Measurements from ENCODE around the gene FARSA. TPM values are rescaled to one million over a fixed set of nuclear protein-coding genes. Genes with fewer than 3 reads are reported as not detected.

The FARSA gene
- total and polyA plus RNA-seq, 2 of the 13 experiments (the other 11 are each of a cell fraction or from before 2014, with no cell fraction given), result 25.9 to 72.0 TPM

DNA sequence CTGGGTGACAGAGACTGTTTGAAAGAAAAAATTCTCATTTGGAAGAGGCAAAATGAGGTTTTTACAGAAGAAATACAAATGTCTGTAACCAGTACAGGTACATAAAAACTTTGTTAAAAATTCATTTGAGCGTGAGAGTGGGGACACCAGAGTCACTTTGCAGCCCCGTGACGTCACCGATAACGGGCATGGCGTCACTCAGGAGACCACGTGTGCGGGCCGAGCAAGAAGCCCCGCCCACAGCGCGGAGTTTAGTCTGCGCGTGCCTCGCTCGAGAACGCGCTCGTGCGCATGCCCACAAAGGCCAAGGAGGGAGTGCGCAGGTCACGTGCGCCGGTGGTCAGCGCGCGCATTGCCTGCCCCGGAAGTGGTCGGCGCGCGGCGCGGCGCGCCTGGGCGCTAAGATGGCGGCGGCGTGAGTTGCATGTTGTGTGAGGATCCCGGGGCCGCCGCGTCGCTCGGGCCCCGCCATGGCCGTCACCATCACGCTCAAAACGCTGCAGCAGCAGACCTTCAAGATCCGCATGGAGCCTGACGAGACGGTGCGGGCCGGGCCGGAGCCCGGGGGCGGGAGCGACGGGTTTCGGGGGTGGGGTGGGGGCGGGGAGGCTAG, 12.1 kb upstream of the FARSA start, which contains the start of gene RAD23A (continued):
- TF ChIP-seq CENPT (CRISPR knock-in tag; IDR thresholded peaks at IDR 0.05; ENCODE audit: low read depth), result no peak
- peak; percentile 64; the same call in 1 of the 2 replicates for TF ChIP-seq NFYC (CRISPR knock-in tag; IDR thresholded peaks at IDR 0.05)
- no peak for TF ChIP-seq ZBTB8A (CRISPR knock-in tag; IDR thresholded peaks at IDR 0.05; ENCODE audit: borderline replicate concordance, low read depth)
- TF ChIP-seq, protein P1, sequence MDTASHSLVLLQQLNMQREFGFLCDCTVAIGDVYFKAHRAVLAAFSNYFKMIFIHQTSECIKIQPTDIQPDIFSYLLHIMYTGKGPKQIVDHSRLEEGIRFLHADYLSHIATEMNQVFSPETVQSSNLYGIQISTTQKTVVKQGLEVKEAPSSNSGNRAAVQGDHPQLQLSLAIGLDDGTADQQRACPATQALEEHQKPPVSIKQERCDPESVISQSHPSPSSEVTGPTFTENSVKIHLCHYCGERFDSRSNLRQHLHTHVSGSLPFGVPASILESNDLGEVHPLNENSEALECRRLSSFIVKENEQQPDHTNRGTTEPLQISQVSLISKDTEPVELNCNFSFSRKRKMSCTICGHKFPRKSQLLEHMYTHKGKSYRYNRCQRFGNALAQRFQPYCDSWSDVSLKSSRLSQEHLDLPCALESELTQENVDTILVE (CRISPR knock-in tag; IDR thresholded peaks at IDR 0.05), result peak; percentile 77; the same call in 1 of the 2 replicates
- no peak for TF ChIP-seq TCF7 (IDR thresholded peaks at IDR 0.05; ENCODE audit: low read depth)
- TF ChIP-seq, protein P2, sequence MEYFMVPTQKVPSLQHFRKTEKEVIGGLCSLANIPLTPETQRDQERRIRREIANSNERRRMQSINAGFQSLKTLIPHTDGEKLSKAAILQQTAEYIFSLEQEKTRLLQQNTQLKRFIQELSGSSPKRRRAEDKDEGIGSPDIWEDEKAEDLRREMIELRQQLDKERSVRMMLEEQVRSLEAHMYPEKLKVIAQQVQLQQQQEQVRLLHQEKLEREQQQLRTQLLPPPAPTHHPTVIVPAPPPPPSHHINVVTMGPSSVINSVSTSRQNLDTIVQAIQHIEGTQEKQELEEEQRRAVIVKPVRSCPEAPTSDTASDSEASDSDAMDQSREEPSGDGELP (IDR thresholded peaks at IDR 0.05; ENCODE audit: borderline replicate concordance, low read depth), result no peak
- peak; percentile 48; the same call in 1 of the 2 replicates for TF ChIP-seq ZNF160 (CRISPR knock-in tag; IDR thresholded peaks at IDR 0.05)
- TF ChIP-seq, protein P3, sequence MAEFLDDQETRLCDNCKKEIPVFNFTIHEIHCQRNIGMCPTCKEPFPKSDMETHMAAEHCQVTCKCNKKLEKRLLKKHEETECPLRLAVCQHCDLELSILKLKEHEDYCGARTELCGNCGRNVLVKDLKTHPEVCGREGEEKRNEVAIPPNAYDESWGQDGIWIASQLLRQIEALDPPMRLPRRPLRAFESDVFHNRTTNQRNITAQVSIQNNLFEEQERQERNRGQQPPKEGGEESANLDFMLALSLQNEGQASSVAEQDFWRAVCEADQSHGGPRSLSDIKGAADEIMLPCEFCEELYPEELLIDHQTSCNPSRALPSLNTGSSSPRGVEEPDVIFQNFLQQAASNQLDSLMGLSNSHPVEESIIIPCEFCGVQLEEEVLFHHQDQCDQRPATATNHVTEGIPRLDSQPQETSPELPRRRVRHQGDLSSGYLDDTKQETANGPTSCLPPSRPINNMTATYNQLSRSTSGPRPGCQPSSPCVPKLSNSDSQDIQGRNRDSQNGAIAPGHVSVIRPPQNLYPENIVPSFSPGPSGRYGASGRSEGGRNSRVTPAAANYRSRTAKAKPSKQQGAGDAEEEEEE (CRISPR knock-in tag; IDR thresholded peaks at IDR 0.05; ENCODE audit: borderline replicate concordance), result no peak
- TF ChIP-seq, protein P4, sequence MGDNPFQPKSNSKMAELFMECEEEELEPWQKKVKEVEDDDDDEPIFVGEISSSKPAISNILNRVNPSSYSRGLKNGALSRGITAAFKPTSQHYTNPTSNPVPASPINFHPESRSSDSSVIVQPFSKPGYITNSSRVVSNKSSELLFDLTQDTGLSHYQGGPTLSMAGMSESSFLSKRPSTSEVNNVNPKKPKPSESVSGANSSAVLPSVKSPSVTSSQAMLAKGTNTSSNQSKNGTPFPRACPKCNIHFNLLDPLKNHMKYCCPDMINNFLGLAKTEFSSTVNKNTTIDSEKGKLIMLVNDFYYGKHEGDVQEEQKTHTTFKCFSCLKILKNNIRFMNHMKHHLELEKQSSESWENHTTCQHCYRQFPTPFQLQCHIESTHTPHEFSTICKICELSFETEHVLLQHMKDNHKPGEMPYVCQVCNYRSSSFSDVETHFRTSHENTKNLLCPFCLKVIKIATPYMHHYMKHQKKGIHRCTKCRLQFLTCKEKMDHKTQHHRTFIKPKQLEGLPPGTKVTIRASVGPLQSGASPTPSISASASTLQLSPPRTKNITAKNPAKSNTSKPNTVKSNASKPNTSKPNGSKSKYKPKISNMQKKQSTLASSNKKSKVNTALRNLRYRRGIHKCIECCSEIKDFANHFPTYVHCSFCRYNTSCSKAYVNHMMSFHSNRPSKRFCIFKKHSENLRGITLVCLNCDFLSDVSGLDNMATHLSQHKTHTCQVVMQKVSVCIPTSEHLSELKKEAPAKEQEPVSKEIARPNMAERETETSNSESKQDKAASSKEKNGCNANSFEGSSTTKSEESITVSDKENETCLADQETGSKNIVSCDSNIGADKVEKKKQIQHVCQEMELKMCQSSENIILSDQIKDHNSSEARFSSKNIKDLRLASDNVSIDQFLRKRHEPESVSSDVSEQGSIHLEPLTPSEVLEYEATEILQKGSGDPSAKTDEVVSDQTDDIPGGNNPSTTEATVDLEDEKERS (CRISPR knock-in tag; IDR thresholded peaks at IDR 0.05), result no peak; the same call in 1 of the 2 replicates
- TF ChIP-seq ZSCAN22 (CRISPR knock-in tag; IDR thresholded peaks at IDR 0.05), result peak; percentile 61; the same call in 1 of the 2 replicates
- TF ChIP-seq, protein P5, sequence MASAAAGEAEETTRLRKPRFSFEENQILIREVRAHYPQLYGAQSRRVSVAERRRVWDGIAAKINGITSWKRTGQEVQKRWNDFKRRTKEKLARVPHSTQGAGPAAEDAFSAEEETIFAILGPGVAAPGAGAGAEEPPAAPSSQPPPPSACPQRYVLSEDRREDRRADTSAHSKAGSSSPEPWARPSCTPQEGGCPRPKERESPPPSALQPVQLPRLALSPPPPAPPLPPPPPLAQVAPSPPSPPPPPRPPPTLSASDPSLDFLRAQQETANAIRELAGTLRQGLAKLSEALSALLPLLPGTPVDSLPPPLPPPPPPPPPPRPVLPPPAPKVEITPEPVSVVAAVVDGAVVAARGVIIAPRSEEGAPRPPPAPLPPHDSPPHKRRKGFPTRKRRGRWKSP (CRISPR knock-in tag; IDR thresholded peaks at IDR 0.05), result peak; percentile 91
- TF ChIP-seq RBM22 (optimal IDR thresholded peaks at IDR 0.05; ENCODE audit: low read length), result peak; percentile 92
- TF ChIP-seq, protein P6, sequence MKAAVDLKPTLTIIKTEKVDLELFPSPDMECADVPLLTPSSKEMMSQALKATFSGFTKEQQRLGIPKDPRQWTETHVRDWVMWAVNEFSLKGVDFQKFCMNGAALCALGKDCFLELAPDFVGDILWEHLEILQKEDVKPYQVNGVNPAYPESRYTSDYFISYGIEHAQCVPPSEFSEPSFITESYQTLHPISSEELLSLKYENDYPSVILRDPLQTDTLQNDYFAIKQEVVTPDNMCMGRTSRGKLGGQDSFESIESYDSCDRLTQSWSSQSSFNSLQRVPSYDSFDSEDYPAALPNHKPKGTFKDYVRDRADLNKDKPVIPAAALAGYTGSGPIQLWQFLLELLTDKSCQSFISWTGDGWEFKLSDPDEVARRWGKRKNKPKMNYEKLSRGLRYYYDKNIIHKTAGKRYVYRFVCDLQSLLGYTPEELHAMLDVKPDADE (CRISPR knock-in tag; IDR thresholded peaks at IDR 0.05), result no peak
- TF ChIP-seq RELA (CRISPR knock-in tag; IDR thresholded peaks at IDR 0.05), result no peak
- peak; percentile 40; the same call in 1 of the 2 replicates for TF ChIP-seq ZKSCAN8 (CRISPR knock-in tag; IDR thresholded peaks at IDR 0.05; ENCODE audit: borderline replicate concordance)
- TF ChIP-seq SOX13 (IDR thresholded peaks at IDR 0.05), result no peak
- TF ChIP-seq SOX13 (CRISPR knock-in tag; conservative IDR thresholded peaks at IDR 0.05 in 1 of 2, IDR thresholded peaks at IDR 0.05 in 1 of 2), result peak in 1 of 2 experiments; percentile 57; a peak in 2 of 4 replicates
- TF ChIP-seq ZNF660 (CRISPR knock-in tag; IDR thresholded peaks at IDR 0.05; ENCODE audit: borderline replicate concordance, low read depth), result no peak
- TF ChIP-seq SRY (CRISPR knock-in tag; IDR thresholded peaks at IDR 0.05), result 0 out of 2 replicates have a peak, but pooled peaks have one; percentile 50
- no peak for TF ChIP-seq DNMT1 (CRISPR knock-in tag; IDR thresholded peaks at IDR 0.05)

Measured in HepG2 (cell line).